Stomach (tissue), 4 donors: ENCODE data around the gene WFIKKN1.

ENCODE experiments used
- CTCF ChIP-seq, 7 experiments: fragments of 450-650 bp in 4 of 7; fragments of 200-600 bp in 3 of 7; sonication (generic) in 3 of 7; IDR thresholded peaks; one replicate each; pipeline ENCODE4 v1.5.1; 2016 to 2019; ENCODE audit warnings: antibody characterized with exemption in 7 of 7, control low read depth in 2 of 7, mild to moderate bottlenecking in 1 of 7
- EP300 ChIP-seq: sonication (generic); formaldehyde crosslinking; IDR thresholded peaks from one replicate; pipeline ENCODE4 v1.6.1; 2017; ENCODE audit warnings: antibody characterized with exemption

- TF ChIP-seq CTCF (IDR thresholded peaks at IDR 0.05) (no peak), EP300 (no peak)
These were observed 9.9 kb upstream of the WFIKKN1 start for GRCh38 chr16:620700-621525.
